Lung (tissue), 12 donors: ENCODE measurements around the gene ZYG11A. TPM values are rescaled to one million over a fixed set of nuclear protein-coding genes. Genes with fewer than 3 reads are reported as not detected.

Experiments used
- ATAC-seq: fragments of 200-7000 bp; cut with Tn5 transposase; one replicate; pipeline ENCODE4 v1.9.1; 2020; ENCODE audit warnings: moderate number of reproducible peaks; ENCODE audit not compliant: insufficient read depth, low FRiP score
- DNase-seq, 3 donors: peaks; one replicate each; pipeline ENCODE4 v3.0.0-alpha.2; 2013 to 2017
- H3K27ac ChIP-seq, 2 donors: one replicate each; pipeline ENCODE4 v1.5.1; 2013; ENCODE audit warnings: mild to moderate bottlenecking in 2 of 2, moderate library complexity in 2 of 2, control low read depth in 1 of 2, inconsistent platforms in 1 of 2, low read depth in 1 of 2, low read length in 1 of 2
- H3K27me3 ChIP-seq, 3 donors: one replicate each; pipeline ENCODE4 v1.5.1; 2013; ENCODE audit warnings: low read length in 2 of 3; ENCODE audit not compliant: control insufficient read depth in 3 of 3, insufficient read depth in 3 of 3
- H3K36me3 ChIP-seq, 4 donors: one replicate each; pipeline ENCODE4 v1.5.1; 2013; ENCODE audit warnings: low read length in 4 of 4, mild to moderate bottlenecking in 1 of 4, moderate library complexity in 1 of 4; ENCODE audit not compliant: control insufficient read depth in 4 of 4, insufficient read depth in 4 of 4
- H3K4me1 ChIP-seq, 5 donors: one replicate each; pipeline ENCODE4 v1.5.1; 2013; ENCODE audit warnings: low read length in 5 of 5, mild to moderate bottlenecking in 2 of 5, moderate library complexity in 1 of 5; ENCODE audit not compliant: control insufficient read depth in 5 of 5, insufficient read depth in 5 of 5
- H3K4me3 ChIP-seq: one replicate; pipeline ENCODE4 v1.5.1; 2013; ENCODE audit warnings: mild to moderate bottlenecking, control low read depth, moderate library complexity
- H3K9ac ChIP-seq, 2 donors: one replicate each; pipeline ENCODE4 v1.5.1; 2013; ENCODE audit warnings: low read length in 2 of 2, control low read depth in 1 of 2; ENCODE audit not compliant: insufficient read depth in 1 of 2
- H3K9me3 ChIP-seq, 4 donors: one replicate each; pipeline ENCODE4 v1.5.1; 2013; ENCODE audit warnings: low read length in 3 of 4, mild to moderate bottlenecking in 1 of 4, moderate library complexity in 1 of 4; ENCODE audit not compliant: control insufficient read depth in 4 of 4, insufficient read depth in 3 of 4
- CTCF ChIP-seq: IDR thresholded peaks from 2 replicates; pipeline ENCODE4 v1.5.1; 2012; ENCODE audit warnings: mild to moderate bottlenecking; ENCODE audit errors: control extremely low read depth, extremely low read depth
- WGBS, 2 donors: extraction: QIAGEN DNeasy Blood & Tissue Kit; methylation state at CpG; one replicate each; pipeline ENCODE4 v1.1.7; 2013; 5-methylcytosine and 5-hydroxymethylcytosine counted together
- polyA plus RNA-seq, 2 donors: library from polyadenylated mRNA; stranded (reverse); fragments of 200-250 nt; gene quantifications; one replicate each; pipeline ENCODE4 v1.2.1, GENCODE V29; 2013
- total RNA-seq, 2 donors: library from RNA; depleted of rRNA in 1 of 2; stranded (reverse); fragments of >200 nt in 1 of 2; gene quantifications; one replicate each; pipeline ENCODE4 v1.2.1, GENCODE V29; 2014 to 2021
- donor health status: control.
- donor health status: control.
- donor health status: Bipolar disorder and iron deficiency.
- donor health status: healthy.
- donor health status: DM: yes; HTN: yes; CAD: no.

Gene ZYG11A
- total and polyA plus RNA-seq, 4 donors: 0.01 to 0.20 (median 0.15) TPM; not detected in 1

DNA sequence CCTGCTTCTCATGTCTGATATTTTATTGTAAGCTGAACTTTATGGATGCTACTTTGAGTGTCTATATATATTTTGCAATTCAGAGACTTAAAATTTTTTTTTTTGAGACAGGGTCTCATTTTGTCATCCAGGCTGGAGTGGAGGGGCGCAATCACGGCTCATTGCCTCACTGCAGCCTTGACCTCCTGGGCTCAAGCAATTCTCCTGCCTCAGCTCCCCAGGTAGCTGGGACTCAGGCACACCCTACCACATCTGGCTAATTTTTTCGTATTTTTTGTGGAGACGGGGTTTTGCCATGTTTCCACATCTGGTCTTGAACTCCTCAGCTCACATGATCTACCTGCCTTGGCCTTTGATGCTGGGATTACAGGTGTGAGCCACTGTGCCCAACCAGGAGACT is 8.4 kb downstream of the ZYG11A start:
- 91 to 94% methylated on average over 4 of the region's 4 CpGs for WGBS, 2 donors
- DNase-seq (no peak), ATAC-seq (no peak)
- no peaks in the 10 kb centered on the region for H3K4me1 ChIP-seq
- no peak overlapping the region for H3K27ac ChIP-seq
- H3K36me3 ChIP-seq: no peaks in the 10 kb centered on the region
- H3K27me3 ChIP-seq: no peaks in the 10 kb centered on the region
- H3K4me3 ChIP-seq: no peak overlapping the region
- H3K9ac ChIP-seq: no peak overlapping the region
- H3K9me3 ChIP-seq: no peaks in the 10 kb centered on the region
- TF ChIP-seq CTCF: no peak

GRCh38 chr1:52852854-52853253 is 10.3 kb downstream of the ZYG11A start:
- DNase-seq: no peak
- Histone ChIP-seq H3K36me3 (no peaks in the 10 kb centered on the region), H3K27ac (no peak overlapping the region), H3K4me3 (no peak overlapping the region), H3K4me1 (no peaks in the 10 kb centered on the region), H3K9ac (no peak overlapping the region), H3K9me3 (no peaks in the 10 kb centered on the region), H3K27me3 (no peaks in the 10 kb centered on the region)
- WGBS, 2 donors: 83 to 91% methylated on average over 2 of the region's 2 CpGs
- ATAC-seq: no peak
- TF ChIP-seq CTCF: no peak

GRCh38 chr1:52855584-52855983 is 13.0 kb downstream of the ZYG11A start:
- DNase-seq: no peak
- no peak for TF ChIP-seq CTCF
- no peak overlapping the region for H3K27ac ChIP-seq
- no peak overlapping the region for H3K4me3 ChIP-seq
- 95 to 97% methylated on average over 4 of the region's 4 CpGs for WGBS, 2 donors
- no peak for ATAC-seq
- H3K9ac ChIP-seq: no peak overlapping the region
- no peaks in the 10 kb centered on the region for H3K9me3 ChIP-seq
- H3K4me1 ChIP-seq: no peaks in the 10 kb centered on the region
- H3K27me3 ChIP-seq: no peaks in the 10 kb centered on the region
- H3K36me3 ChIP-seq: no peaks in the 10 kb centered on the region

DNA sequence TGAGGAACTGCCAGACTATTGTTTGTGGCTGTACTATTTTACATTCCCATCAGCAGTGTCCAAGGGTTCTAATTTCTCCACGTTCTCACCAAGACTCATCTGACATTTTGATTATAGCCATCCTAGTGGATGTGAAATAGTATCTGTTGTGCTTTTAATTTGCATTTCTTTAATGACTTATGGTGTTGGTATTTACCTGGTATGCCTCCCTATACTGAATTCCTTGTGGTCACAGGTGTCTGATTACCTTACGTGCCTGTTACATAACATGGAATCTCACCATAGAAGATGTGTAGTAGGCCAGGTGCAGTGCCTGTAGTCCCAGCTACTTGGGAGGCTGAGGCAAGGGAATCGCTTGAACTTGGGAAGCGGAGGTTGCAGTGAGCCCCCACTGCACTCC is 13.5 kb downstream of the ZYG11A start:
- DNase-seq (no peak), ATAC-seq (no peak)
- Histone ChIP-seq H3K36me3 (no peaks in the 10 kb centered on the region), H3K4me1 (no peaks in the 10 kb centered on the region), H3K27ac (no peak overlapping the region), H3K27me3 (no peaks in the 10 kb centered on the region), H3K9ac (no peak overlapping the region), H3K9me3 (no peaks in the 10 kb centered on the region), H3K4me3 (no peak overlapping the region)
- no peak for TF ChIP-seq CTCF
- 89 to 92% methylated on average over 4 of the region's 4 CpGs for WGBS, 2 donors
